Measurements from ENCODE around the gene CLNK.

DNA sequence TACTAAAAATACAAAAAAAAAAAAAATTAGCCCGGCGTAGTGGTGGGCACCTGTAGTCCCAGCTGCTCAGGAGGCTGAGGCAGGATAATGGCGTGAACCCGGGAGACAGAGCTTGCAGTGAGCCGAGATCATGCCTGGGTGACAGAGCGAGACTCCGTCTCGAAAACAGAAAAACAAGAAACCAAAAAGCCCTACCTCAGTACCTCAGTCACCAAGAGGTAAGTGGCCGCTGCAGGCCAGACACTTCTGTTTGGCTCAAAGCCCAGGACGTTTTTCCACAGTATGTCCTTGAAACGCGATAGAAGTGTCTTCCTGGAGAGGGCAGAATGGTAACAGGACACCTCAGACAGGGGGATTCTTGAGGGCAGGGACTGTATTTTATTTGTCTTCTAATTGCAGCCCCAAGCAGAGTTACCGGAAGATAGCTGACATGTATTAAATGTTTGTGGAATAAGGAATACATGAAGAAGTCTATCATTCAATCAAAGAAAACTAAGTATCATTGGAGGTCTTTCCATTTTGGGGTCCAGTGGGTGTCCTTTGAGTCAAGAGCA lies 63.6 kb downstream of the CLNK start:
- TF ChIP-seq POLR2A (IDR thresholded peaks at IDR 0.05), result no peak
- TF ChIP-seq, protein P1, sequence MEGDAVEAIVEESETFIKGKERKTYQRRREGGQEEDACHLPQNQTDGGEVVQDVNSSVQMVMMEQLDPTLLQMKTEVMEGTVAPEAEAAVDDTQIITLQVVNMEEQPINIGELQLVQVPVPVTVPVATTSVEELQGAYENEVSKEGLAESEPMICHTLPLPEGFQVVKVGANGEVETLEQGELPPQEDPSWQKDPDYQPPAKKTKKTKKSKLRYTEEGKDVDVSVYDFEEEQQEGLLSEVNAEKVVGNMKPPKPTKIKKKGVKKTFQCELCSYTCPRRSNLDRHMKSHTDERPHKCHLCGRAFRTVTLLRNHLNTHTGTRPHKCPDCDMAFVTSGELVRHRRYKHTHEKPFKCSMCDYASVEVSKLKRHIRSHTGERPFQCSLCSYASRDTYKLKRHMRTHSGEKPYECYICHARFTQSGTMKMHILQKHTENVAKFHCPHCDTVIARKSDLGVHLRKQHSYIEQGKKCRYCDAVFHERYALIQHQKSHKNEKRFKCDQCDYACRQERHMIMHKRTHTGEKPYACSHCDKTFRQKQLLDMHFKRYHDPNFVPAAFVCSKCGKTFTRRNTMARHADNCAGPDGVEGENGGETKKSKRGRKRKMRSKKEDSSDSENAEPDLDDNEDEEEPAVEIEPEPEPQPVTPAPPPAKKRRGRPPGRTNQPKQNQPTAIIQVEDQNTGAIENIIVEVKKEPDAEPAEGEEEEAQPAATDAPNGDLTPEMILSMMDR (IDR thresholded peaks at IDR 0.05), result no peak
